IPS-NIHi7 (cell line): ENCODE results near the gene PARP9.
A peak's percentile ranks its signal among the peaks of the same experiment; 100 is the strongest.
"Not testable (repeated sequence)": the region's sequence is repeated elsewhere in the genome, so short reads cannot be mapped to it uniquely, and the experiment has no call there.

Experiments used
- DNase-seq: peaks from one replicate; pipeline ENCODE4 v3.0.0; 2012; ENCODE audit warnings: mixed read lengths; ENCODE audit errors: extremely low spot score

The PARP9 gene

GRCh38 chr3:122576174-122576940 is 12.3 kb upstream of the PARP9 start:
- DNase-seq, result no peak

- DNase-seq, result peak; percentile 31
Measured at GRCh38 chr3:122572940-122573412, 8.9 kb upstream of the PARP9 start.

- DNase-seq, result no peak
Measured at GRCh38 chr3:122568755-122569154, 4.7 kb upstream of the PARP9 start.

- not testable (repeated sequence) for DNase-seq
Measured at GRCh38 chr3:122568131-122568530, 4.0 kb upstream of the PARP9 start.

GRCh38 chr3:122563717-122564025 is 429 bp downstream of the PARP9 start:
- DNase-seq, result no peak

GRCh38 chr3:122562923-122563716 is 980 bp downstream of the PARP9 start:
- DNase-seq, result no peak

- DNase-seq, result peak; percentile 43
Measured at GRCh38 chr3:122560680-122561079, 3.4 kb downstream of the PARP9 start.

GRCh38 chr3:122559906-122560305 is 4.2 kb downstream of the PARP9 start:
- DNase-seq, result no peak

GRCh38 chr3:122558605-122559004 is 5.5 kb downstream of the PARP9 start:
- DNase-seq, result no peak

- DNase-seq, result no peak
Measured at GRCh38 chr3:122557356-122557755, 6.7 kb downstream of the PARP9 start.

- no peak for DNase-seq
Measured at GRCh38 chr3:122555275-122556071, 8.6 kb downstream of the PARP9 start.

- no peak for DNase-seq
Measured at GRCh38 chr3:122553171-122553570, 10.9 kb downstream of the PARP9 start.

- no peak for DNase-seq
Measured at GRCh38 chr3:122548619-122549018, 15.5 kb downstream of the PARP9 start.

GRCh38 chr3:122548076-122548475 is 16.0 kb downstream of the PARP9 start:
- DNase-seq, result no peak

GRCh38 chr3:122546151-122546550 is 17.9 kb downstream of the PARP9 start:
- DNase-seq, result no peak

GRCh38 chr3:122538956-122539490 is 25.1 kb downstream of the PARP9 start:
- no peak for DNase-seq

- peak; percentile 26 for DNase-seq
Measured at GRCh38 chr3:122536632-122537001, 27.5 kb downstream of the PARP9 start.

GRCh38 chr3:122535964-122536631 is 28.0 kb downstream of the PARP9 start:
- peak; percentile 56 for DNase-seq

- peak; percentile 51 for DNase-seq
Measured at GRCh38 chr3:122533931-122534334, 30.2 kb downstream of the PARP9 start.

- DNase-seq, result no peak
Measured at GRCh38 chr3:122533480-122533879, 30.6 kb downstream of the PARP9 start.

- DNase-seq, result no peak
Measured at GRCh38 chr3:122530164-122530563, 33.9 kb downstream of the PARP9 start.
